Type B pancreatic cell (in vitro differentiated cells): ENCODE measurements around the gene ARHGAP33. TPM values are rescaled to one million over a fixed set of nuclear protein-coding genes. Genes with fewer than 3 reads are reported as not detected.
A peak's percentile ranks its signal among the peaks of the same experiment; 100 is the strongest.

Source experiments
- DNase-seq: peaks from one replicate; pipeline ENCODE4 v3.0.0; 2021; ENCODE audit warnings: mixed read lengths; ENCODE audit not compliant: unreplicated experiment; ENCODE audit errors: extremely low spot score
- H3K27ac Mint-ChIP-seq: 2 replicates; pipeline ENCODE4 v1.8.0; 2021; ENCODE audit warnings: mild to moderate bottlenecking, mixed read lengths
- H3K27me3 Mint-ChIP-seq: 2 replicates; pipeline ENCODE4 v1.8.0; 2021; ENCODE audit warnings: mixed read lengths
- H3K36me3 Mint-ChIP-seq: 2 replicates; pipeline ENCODE4 v1.8.0; 2021; ENCODE audit warnings: mixed read lengths
- H3K4me1 Mint-ChIP-seq: one replicate; pipeline ENCODE4 v1.8.0; 2021; ENCODE audit warnings: mixed read lengths; ENCODE audit not compliant: unreplicated experiment
- H3K4me3 Mint-ChIP-seq: 2 replicates; pipeline ENCODE4 v1.8.0; 2021; ENCODE audit warnings: mild to moderate bottlenecking, mixed read lengths
- H3K9me3 Mint-ChIP-seq: 2 replicates; pipeline ENCODE4 v1.8.0; 2021; ENCODE audit warnings: mixed read lengths
- total RNA-seq: library from RNA; stranded (reverse); gene quantifications from 2 replicates; pipeline ENCODE4 v1.2.1, GENCODE V29; 2021; ENCODE audit warnings: low replicate concordance
- TF ChIP-seq, protein P1 (sequence below): fragments of 200-600 bp; sonication (generic); conservative IDR thresholded peaks from 2 replicates; pipeline ENCODE4 v1.5.0; 2021; ENCODE audit warnings: antibody characterized with exemption, mild to moderate bottlenecking

The ARHGAP33 gene
- total RNA-seq, 1 donor from 2014 or later, result 71.8 TPM

DNA sequence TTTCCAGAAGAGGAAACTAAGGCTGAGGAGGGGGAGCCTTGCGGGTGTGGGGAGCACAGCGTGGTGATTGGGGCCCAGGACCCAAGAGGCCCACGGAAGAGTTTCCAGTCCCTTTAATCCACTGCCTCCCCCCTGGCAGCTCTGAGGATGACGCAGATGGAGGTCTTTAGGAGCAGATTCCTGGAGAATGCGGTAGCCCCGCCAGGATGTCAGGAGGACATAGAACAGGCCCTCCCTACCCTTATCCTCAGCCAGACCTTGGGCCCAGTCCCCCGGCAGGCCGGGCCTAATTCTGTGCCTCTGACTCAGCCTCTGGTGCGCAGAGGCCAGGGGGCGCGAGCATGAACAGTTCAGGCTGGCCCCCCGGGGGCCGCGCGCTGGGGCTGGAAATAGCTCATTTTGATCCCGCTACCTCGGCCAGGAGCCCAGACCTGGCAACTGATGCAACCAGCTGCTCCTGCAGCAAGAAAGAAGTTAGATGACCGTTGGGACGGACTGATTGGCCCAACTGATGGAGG, 18.1 kb upstream of the ARHGAP33 start:
- no peak for DNase-seq
- Mint-ChIP-seq H3K27me3 (peaks cover 14% of the 10 kb centered on the region), H3K27ac (peak overlapping the region; percentile 97), H3K4me3 (peak overlapping the region; percentile 99), H3K4me1 (peaks cover 9% of the 10 kb centered on the region), H3K9me3 (no peaks in the 10 kb centered on the region), H3K36me3 (peaks cover 7% of the 10 kb centered on the region)
- TF ChIP-seq, protein P1, sequence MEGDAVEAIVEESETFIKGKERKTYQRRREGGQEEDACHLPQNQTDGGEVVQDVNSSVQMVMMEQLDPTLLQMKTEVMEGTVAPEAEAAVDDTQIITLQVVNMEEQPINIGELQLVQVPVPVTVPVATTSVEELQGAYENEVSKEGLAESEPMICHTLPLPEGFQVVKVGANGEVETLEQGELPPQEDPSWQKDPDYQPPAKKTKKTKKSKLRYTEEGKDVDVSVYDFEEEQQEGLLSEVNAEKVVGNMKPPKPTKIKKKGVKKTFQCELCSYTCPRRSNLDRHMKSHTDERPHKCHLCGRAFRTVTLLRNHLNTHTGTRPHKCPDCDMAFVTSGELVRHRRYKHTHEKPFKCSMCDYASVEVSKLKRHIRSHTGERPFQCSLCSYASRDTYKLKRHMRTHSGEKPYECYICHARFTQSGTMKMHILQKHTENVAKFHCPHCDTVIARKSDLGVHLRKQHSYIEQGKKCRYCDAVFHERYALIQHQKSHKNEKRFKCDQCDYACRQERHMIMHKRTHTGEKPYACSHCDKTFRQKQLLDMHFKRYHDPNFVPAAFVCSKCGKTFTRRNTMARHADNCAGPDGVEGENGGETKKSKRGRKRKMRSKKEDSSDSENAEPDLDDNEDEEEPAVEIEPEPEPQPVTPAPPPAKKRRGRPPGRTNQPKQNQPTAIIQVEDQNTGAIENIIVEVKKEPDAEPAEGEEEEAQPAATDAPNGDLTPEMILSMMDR, result no peak

DNA sequence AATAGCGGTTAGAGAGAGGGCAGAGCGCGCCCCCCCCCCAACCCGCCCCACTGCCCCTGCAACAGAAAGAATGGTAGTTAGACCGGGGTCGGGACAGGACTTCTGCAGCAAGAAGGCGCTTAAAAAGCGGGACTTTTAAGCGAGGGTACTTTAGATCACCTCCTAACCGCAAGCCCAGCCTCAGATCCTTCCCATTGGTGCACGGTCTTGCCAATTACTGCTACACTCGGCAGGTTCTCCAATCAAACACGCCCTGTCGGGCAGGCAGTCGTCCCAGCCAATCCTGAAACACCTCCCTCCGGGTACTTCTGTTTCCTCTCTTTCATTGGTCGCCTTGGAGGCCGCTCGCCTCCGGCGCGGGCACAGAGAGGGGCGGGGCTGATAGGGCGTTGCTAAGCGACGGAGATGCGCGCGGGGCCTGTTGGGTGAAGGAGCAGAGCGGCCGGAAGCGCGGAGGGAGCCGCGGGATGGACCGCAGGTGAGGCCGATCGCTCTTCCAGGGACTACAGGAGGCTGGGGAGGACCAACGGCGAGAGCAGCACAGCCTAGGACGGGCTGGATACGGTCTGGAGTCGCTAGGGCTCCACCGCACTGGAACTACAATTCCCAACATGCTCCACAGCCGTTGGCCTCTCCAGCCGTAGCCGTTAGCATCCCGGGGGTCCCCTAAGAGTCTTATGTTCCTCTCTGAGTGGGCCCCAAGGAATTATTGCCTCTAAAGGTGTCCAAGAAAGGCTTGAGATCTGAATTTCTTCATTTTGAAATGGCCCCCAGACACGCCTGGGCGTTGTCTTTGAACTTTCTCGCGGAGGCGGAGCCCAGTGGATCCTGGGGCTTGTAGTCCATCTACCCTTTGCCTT, 17.4 kb upstream of the ARHGAP33 start, which contains the start of gene PROSER3:
Gene PROSER3, plus strand, starts transcription at position 428 of the 860 bp plus-strand sequence. Its CDS starts 40 bp downstream, at position 468.
- peak; percentile 97 for DNase-seq
- Mint-ChIP-seq H3K9me3 (no peaks in the 10 kb centered on the region), H3K36me3 (peaks cover 7% of the 10 kb centered on the region), H3K27ac (peak within 1 kb of the TSS; percentile 97), H3K27me3 (peaks cover 14% of the 10 kb centered on the region), H3K4me3 (peak within 1 kb of the TSS; percentile 99), H3K4me1 (peaks cover 9% of the 10 kb centered on the region)
- TF ChIP-seq, protein P1, result no peak

DNA sequence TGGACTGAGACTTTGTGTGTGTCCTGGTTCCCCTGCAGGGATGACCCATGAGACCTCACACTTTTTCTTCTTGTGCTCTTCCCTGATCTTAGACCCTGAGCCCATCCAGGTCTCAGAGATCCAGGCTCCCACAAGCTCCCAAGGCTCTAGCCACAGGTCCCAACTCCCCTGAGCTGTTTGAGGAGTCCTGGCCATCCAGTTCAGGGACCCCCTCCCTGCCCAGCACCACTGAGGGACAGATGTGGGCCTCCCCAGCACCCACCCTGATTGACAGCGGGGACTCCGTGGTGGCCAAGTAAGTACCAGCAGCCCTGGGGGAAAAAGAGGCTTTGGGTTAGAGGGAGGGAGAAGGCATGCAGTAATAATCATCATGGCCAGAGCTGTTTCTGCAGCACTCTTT, 15.7 kb upstream of the ARHGAP33 start:
- DNase-seq, result no peak
- TF ChIP-seq, protein P1, result no peak

DNA sequence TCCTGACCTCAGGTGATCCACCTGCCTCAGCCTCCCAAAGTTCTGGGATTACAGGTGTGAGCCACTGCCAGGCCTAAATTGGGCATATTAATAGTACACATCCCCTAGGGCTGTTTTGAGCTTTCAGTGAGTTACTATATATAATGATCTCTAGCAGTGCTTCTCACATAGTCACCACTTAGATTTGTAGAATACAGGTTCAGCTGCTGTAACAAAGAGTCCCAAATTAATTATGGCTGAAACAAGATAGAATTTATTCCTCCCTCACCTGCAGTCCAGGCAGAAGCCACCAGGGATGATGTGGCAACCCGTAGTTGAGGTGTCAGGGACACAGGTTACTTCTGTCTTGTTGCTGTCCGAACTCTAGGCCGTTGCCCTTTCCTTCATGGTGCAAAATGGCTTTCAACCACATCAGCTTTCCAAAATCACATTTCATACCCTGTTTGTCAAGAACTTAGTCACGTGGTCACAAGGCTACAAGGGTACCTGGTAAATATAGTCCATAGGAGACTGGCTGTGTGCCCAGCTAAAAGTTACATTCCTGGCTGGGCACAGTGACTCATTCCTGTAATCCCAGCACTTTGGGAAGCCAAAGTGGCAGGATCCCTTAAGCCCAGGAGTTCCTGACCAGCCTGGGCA, 14.5 kb upstream of the ARHGAP33 start:
- Mint-ChIP-seq H3K4me3 (no peak overlapping the region), H3K4me1 (peaks cover 9% of the 10 kb centered on the region), H3K36me3 (peaks cover 10% of the 10 kb centered on the region), H3K27ac (no peak overlapping the region), H3K9me3 (no peaks in the 10 kb centered on the region), H3K27me3 (peaks cover 7% of the 10 kb centered on the region)
- TF ChIP-seq, protein P1, result no peak
- no peak for DNase-seq

More for the DNA sequence above, 15.7 kb upstream of the ARHGAP33 start:
- H3K4me1 Mint-ChIP-seq, result peaks cover 9% of the 10 kb centered on the region
- H3K9me3 Mint-ChIP-seq, result no peaks in the 10 kb centered on the region
- H3K27ac Mint-ChIP-seq, result peak overlapping the region; percentile 53
- peaks cover 7% of the 10 kb centered on the region for H3K36me3 Mint-ChIP-seq
- peaks cover 13% of the 10 kb centered on the region for H3K27me3 Mint-ChIP-seq
- peak overlapping the region; percentile 99 for H3K4me3 Mint-ChIP-seq

DNA sequence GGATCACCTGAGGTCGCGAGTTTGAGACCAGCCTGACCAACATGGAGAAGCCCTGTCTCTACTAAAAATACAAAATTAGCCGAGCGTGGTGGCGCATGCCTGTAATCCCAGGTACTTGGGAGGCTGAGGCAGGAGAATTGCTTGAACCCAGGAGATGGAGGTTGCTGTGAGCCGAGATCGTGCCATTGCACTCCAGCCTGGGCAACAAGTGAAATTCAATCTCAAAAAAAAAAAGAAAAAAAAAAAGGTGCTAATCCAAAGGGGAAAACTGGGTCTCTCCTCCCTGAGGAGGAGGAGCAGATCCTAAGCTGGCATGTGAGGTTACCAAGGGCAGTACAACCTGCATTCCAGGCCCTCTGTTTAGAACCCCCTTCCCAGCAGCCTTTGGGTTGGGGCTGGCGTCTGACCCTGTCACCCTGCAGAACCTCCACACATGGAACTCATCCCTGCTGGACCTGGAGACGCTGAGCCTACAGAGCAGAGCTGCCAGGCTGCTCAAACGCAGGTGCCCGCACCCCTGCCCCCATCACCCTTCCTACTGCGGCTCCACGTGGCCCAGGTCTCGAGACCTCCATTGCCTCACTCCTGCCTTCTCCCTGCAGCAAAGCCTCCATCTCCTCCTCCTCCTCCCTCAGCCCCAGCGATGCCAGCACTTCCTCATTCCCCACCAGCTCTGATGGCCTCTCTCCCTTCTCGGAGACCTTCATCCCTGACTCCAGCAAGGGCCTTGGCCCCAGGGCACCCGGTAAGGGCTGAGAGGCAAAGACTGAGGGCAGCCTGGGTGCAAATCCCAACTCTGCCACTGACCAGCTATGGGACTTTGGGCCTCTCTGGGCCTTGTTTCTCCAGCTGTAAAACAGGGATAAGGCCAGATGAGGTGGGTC, 10.7 kb upstream of the ARHGAP33 start:
- TF ChIP-seq, protein P1, result no peak
- Mint-ChIP-seq H3K4me3 (no peak overlapping the region), H3K4me1 (no peaks in the 10 kb centered on the region), H3K27ac (no peak overlapping the region), H3K36me3 (peaks cover 12% of the 10 kb centered on the region), H3K27me3 (no peaks in the 10 kb centered on the region), H3K9me3 (no peaks in the 10 kb centered on the region)
- no peak for DNase-seq
